ENCODE results near the gene CTU1.

CTU1 gene

GRCh38 chr19:51145916-51146493 lies 37.8 kb upstream of the CTU1 start:
- no peak for TF ChIP-seq CTCF (IDR thresholded peaks at IDR 0.05)

GRCh38 chr19:51144482-51145045 lies 36.4 kb upstream of the CTU1 start:
- TF ChIP-seq CTCF (IDR thresholded peaks at IDR 0.05), result no peak

GRCh38 chr19:51143486-51143885 lies 35.3 kb upstream of the CTU1 start:
- no peak for TF ChIP-seq CTCF (IDR thresholded peaks at IDR 0.05)

GRCh38 chr19:51142119-51142518 lies 33.9 kb upstream of the CTU1 start, which contains the start of gene SIGLEC7:
TSS of gene SIGLEC7 (plus strand) at chr19:51142301. CDS start at chr19:51142370, 69 bp downstream.
- no peak for TF ChIP-seq CTCF (IDR thresholded peaks at IDR 0.05)

GRCh38 chr19:51141181-51141580 lies 33.0 kb upstream of the CTU1 start:
- TF ChIP-seq CTCF (IDR thresholded peaks at IDR 0.05), result no peak

GRCh38 chr19:51140441-51140840 lies 32.2 kb upstream of the CTU1 start:
- TF ChIP-seq CTCF (IDR thresholded peaks at IDR 0.05), result no peak

- TF ChIP-seq CTCF (IDR thresholded peaks at IDR 0.05), result no peak
These were observed 31.2 kb upstream of the CTU1 start for GRCh38 chr19:51139299-51140014.

All from LNCAP (cell line).